Measurements from ENCODE around the gene RIIAD1.
"Not testable (repeated sequence)": the region's sequence is repeated elsewhere in the genome, so short reads cannot be mapped to it uniquely, and the experiment has no call there.

Gene RIIAD1

GRCh38 chr1:151711044-151711800 lies 10.1 kb upstream of the RIIAD1 start:
- DNase-seq (ENCODE audit: low read depth in 2 of 2) = no peak

DNA sequence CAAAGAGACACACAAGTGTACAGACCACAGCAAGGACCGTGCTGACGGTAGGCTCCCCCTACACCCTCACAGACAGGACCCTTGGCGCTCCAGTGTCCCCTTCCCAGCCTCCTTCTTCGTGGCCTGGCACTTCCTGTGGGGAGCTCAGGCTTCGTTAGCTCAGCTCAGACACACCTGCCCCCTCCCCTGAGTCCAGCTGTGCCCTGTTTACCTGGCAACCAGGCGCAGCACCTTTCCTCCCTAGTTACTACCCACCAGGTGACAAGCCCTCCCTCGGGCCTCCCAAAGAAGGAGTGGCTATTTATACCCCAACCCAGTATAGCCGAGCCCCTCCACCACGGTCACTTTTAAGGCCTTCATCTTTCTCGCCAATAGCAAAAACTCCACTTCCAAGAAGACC lies 9.4 kb upstream of the RIIAD1 start:
- no peak for DNase-seq (ENCODE audit: low read depth in 2 of 2)

GRCh38 chr1:151713044-151713443 lies 8.3 kb upstream of the RIIAD1 start:
- DNase-seq (ENCODE audit: low read depth in 2 of 2) = no peak

DNA sequence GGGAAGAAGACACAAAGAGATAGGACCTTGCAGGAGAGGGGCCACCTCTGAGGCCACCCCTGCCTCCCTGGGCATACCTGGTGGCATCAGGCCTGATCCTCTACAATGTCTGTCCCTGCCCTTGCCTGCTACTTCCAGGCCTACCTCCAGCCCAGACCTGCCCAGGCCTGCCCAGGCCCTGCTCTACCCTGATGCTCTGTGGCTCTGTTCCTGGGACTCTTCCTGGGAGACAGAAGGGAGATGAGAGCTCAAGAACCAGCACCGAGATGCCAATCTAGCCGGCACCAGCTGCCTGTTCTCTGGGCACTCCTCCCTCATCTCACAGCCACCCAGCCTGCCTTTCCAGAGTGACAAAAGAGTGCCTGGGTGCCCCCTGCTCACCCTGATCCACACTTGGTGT lies 7.4 kb upstream of the RIIAD1 start:
- DNase-seq (ENCODE audit: low read depth in 2 of 2) = no peak

DNA sequence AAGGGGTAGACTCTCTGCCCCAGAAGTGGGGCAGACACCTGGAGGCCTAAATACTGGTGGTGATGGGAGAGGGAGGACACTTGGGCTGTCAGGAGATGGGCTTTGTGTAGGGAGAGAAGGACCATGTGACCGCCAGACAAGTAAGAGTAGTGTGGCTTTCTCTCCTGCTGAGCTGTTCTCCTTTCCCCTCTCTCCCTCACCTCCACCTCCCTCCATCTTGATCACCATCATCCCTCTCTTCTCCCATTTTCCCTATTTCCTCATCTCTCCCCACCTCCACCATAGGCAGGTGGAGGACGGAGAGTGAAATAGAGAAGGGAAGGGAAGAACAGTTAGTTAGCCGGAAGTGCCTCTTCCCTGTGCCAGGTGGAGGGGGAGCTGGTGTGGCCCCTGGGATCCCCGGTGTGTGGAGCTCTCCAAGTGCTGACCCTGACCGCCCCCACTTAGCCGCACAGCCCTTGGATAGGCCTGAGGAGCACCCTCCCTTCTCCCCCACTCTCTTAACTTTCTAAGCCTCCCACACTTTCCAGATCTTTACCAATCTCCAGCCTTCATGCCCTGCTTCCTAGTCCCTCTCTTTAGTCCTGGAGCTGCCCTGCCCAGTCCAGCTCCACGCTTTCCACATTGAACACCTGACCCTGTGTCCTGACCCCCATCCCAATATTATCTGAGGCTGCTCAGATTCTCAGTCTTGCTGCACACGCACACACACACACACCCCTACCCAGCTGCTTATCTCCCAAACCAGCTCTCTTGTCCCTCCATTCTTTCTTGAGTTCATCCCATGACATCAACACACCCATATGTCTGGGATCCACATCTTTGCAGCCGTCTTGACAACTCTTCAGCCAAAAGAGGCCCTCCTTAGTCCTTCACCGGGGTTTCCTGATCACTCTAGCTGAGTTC lies 6.2 kb upstream of the RIIAD1 start:
- DNase-seq (ENCODE audit: low read depth in 2 of 2) = no peak

DNA sequence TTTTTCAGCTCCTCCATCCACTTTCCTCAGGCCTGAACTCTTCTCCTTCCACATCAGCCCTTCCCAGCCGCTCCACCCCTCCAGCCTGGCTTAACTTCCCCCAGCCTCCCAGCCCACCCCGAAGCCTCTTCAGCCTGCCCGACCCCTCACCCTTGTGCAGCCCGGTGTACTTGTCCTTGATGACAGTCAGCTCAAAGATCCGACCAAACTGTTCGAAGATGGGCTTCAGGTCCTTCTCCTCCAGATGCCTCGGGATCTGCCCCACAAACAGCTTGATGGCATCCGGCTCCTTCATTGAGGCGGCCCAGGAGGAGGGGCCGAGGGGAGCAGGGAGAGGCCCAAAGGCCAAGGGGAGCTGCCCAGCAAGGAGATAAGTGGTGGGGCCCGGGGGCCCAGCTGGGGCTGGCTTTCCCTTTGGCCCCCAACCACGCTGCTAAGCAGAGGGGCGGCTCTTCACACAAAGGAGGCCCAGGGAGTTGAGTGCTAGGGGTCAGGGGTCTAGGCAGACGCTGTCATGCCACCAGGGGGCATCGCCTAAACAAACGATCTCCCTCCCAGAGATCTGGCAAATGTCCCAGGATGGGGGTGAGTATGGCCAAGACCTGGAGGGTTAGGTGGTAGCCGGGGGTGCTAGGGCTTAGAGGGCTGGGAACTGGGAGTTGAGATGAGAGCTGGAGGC lies 5.5 kb upstream of the RIIAD1 start:
- DNase-seq (ENCODE audit: low read depth in 2 of 2) = no peak

DNA sequence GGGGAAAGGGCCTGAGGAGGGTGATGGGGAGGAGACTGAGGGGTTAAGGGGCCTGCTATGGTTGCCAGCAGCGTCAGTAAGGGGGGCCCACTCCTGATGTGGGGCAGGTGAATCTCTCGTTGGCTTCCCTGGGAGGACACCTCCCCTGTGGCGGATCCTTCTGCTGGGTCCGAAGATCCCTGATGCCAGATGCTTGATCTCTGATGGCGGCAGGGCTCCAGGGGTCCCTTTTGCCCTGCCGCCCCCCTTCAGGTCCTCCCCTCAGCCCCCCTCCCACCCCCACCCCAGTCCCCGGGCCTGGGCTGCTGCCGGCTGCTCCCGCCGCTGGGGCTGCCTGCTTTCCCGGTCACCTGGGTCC lies 4.9 kb upstream of the RIIAD1 start:
- no peak for DNase-seq (ENCODE audit: low read depth in 2 of 2)

GRCh38 chr1:151716771-151717631 lies 4.3 kb upstream of the RIIAD1 start, which contains the start of gene CELF3:
CELF3 (minus strand) TSS chr1:151716803; CDS start chr1:151716020, 783 bp downstream.
- no peak for DNase-seq (ENCODE audit: low read depth in 2 of 2)

GRCh38 chr1:151718011-151718431 lies 3.3 kb upstream of the RIIAD1 start:
- no peak for DNase-seq (ENCODE audit: low read depth in 2 of 2)

- no peak for DNase-seq (ENCODE audit: low read depth in 2 of 2)
Measured at GRCh38 chr1:151718666-151719065, 2.7 kb upstream of the RIIAD1 start.

DNA sequence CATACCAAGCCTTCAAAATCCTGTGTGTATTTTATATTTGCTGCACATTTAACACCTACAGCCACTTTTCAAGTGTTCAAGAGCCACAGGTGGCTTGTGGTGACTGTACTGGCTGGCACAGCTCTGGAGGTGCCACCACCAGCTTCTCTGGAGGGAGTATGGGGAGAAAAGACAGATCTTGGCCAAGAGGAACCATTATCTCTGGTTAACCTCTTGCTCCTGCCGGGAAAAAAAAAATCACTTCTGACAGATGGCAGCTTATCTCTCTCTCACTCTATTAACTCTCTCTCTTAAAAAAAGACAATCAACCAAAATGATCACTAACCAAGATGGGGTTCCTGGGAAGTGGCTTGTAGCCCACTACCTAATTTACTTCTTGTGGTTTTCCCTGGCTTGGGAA lies 1.2 kb upstream of the RIIAD1 start:
- DNase-seq (ENCODE audit: low read depth in 2 of 2) = no peak

GRCh38 chr1:151720554-151720953 lies 768 bp upstream of the RIIAD1 start:
- no peak for DNase-seq (ENCODE audit: low read depth in 2 of 2)

DNA sequence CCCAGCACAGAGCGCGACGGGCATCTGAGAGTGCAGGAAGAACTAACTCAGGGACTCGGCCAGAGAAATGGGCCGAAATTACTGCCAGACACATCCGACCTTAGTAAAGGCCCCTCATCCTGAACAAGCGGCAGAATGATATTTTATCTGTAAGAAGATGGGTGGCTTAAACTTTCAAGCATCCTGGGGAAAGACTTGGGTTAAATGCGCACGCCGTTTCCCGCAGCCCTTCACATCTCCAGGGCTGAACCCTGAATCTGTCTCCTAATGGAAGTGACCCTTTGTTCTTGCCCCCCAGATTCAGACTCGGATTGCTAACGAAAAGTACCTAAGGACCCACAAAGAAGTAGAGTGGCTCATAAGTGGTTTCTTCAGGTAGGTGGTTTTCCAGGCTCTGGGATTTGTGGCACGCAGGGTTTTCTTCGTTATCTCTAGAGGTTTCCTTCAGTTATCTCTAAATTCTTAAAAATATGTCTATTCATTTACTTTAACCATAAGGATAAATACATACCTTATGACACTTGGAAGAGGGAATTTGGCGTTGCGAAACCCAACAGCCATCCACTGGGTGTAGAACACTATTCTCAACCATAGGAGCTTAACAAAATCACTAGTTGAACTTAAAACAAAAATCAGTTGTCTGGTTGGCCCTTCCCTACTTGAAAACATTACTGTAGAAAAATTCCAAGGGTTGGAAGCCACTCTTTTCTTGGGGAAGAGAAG lies 627 bp downstream of the RIIAD1 start:
- no peak for DNase-seq (ENCODE audit: low read depth in 2 of 2)

DNA sequence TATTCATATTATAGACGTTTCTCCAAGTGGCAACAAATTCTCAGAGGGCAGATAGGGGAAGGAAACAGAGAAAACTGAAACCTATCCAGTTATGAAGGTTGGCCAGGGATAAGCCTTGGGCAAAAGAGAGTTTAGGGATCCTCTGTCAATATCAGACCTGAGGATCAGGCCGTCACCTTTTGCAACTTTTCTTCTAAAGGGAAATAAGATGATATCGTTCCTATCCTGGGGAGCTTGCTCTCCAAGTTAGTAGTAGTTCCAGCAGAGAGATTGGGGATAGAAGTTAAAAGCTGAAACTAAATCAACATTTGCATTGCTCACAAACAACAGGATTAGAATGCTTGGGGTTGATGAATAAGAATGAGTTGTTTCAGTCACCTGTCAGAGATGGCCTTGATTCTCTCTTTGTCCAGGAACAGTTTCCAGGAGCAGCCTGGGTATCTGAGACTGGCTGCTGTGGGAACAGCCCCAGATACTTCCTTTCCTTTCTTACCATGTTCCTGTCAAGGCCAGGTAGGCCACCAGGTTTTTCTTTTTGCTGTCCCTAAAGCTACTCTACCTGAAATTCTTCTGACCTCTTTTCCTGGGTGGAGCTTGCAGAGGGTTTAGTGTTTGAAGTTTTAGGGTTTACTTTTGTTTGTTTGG lies 2.5 kb downstream of the RIIAD1 start:
- no peak for DNase-seq (ENCODE audit: low read depth in 2 of 2)

DNA sequence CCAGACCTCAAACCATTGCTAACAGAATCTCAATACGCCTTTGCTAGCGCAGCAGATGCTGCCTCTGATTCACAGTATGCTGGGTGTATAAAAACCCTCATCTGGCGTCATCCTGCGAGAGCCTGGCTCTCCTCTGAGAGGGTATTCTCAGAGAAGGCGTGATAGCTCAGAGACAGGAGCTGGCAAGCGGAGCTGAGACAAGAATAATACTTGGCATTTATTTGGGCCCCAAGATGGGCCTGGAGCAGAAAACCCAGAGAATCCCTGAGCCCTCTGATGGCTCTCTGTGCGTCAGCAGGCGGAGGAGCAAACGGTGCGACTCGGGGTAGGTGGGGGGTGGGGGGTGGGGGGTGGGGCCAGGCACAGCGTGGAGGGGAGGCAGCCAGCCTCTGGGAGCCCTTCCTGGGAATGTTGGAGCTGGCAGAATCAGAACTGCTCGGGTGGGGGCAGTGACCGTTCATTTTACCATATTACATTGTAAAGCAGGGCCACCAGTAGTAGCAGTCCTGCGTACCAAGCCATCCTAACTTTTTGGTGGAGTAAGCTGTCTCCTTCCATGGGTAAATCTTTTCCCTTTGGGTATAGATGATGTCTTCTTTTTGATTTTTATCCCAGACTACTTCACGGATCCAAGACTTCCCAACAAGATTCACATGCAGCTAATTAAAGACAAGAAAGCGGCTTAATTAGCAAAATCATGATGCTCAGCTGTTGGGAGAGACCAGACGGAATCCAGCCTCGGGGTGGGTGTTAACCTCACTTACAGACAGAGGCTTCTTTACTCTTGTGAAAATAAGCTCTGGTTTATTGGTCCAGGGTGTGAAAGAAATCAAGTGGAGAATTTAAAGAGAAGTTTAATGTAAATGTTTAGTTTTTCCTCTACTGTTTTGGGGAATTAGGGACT lies 7.1 kb downstream of the RIIAD1 start:
- DNase-seq (ENCODE audit: low read depth in 2 of 2) = no peak

GRCh38 chr1:151729157-151729965 lies 8.0 kb downstream of the RIIAD1 start:
- DNase-seq (ENCODE audit: low read depth in 2 of 2) = no peak

DNA sequence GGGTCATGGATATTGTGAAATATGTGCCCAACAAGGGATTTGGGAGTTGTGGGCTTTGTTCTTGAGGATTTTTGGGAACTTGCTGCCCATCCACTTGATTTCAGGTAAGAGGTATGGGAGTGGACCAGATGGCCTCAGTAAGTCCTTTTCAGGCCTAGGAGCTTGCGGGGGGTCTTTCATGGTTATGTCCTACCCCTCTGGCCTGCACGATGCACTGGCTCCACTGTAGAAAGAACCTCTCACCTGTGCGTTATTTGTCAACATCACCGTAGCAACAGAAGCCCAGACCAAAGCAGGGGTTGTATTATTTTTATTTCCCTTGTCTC lies 8.6 kb downstream of the RIIAD1 start:
- DNase-seq (ENCODE audit: low read depth in 2 of 2) = no peak

DNA sequence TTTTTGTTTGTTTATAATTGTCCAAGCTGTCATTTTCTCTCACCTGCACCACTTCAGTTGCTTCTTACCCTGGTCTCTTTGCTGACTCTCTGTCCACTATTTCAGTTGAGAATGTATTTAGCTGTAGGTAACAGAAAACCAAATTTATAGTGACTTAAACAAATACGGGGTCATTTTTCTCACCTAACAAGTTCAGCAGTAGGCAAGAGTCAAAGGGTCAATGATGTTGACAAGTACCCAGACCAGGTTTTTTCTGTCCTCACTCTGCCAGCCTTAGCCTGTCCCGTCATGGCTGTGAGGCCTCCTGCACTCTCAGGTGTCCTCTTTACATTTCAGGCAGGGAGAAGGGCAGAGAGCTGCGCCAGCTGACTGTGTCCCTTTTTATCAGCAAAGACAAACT lies 11.8 kb downstream of the RIIAD1 start:
- DNase-seq (ENCODE audit: low read depth in 2 of 2) = no peak

GRCh38 chr1:151733995-151734394 lies 12.7 kb downstream of the RIIAD1 start:
- not testable (repeated sequence) for DNase-seq (ENCODE audit: low read depth in 2 of 2)
